Measurements from ENCODE around the gene NAIF1.

GRCh38 chr9:128088253-128088945 lies 21.3 kb upstream of the NAIF1 start:
- TF ChIP-seq POLR2A (IDR thresholded peaks at IDR 0.05): no peak
- no peak for TF ChIP-seq CTCF (IDR thresholded peaks at IDR 0.05)

All from transverse colon (tissue), 3 donors.